ENCODE results near the gene GPN1.

GRCh38 chr2:27681841-27682240, 53.0 kb downstream of the GPN1 start:
- TF ChIP-seq CTCF (IDR thresholded peaks at IDR 0.05), result no peak
- TF ChIP-seq POLR2A (IDR thresholded peaks at IDR 0.05), result no peak
- no peak for TF ChIP-seq EP300 (IDR thresholded peaks at IDR 0.05)
